ENCODE measurements around the gene WDPCP. TPM values are rescaled to one million over a fixed set of nuclear protein-coding genes. Genes with fewer than 3 reads are reported as not detected.
"Not testable (repeated sequence)": the region's sequence is repeated elsewhere in the genome, so short reads cannot be mapped to it uniquely, and the experiment has no call there.

The WDPCP gene
- total and polyA plus RNA-seq, 10 donors: 2.1 to 20.0 (median 13.3) TPM

- no peak for DNase-seq
- H3K36me3 ChIP-seq: no peaks in the 10 kb centered on the region
- intact Hi-C loops (cut with DNase I; ENCODE audit: low total_unique reads): no loop called here
- H3K27me3 ChIP-seq (replicated peaks in 1 of 7): no peaks in the 10 kb centered on the region
- H3K4me3 ChIP-seq: no peak overlapping the region
- 83 to 100% (median 95%) methylated on average over 2 of the region's 2 CpGs for WGBS, 5 donors
- TF ChIP-seq POLR2A (IDR thresholded peaks at IDR 0.05): no peak
- no peak for TF ChIP-seq CTCF (IDR thresholded peaks at IDR 0.05 in 8 of 11, conservative IDR thresholded peaks at IDR 0.05 in 3 of 11)
- no peak for TF ChIP-seq POLR2AphosphoS5 (IDR thresholded peaks at IDR 0.05)
- H3K9me3 ChIP-seq: peaks cover 0 to 45% (median 34%) of the 10 kb centered on the region in 8 donors
- H3K27ac ChIP-seq: no peak overlapping the region
- no peaks in the 10 kb centered on the region for H3K4me1 ChIP-seq
Observed at GRCh38 chr2:63572001-63572400, 16.3 kb downstream of the WDPCP start.

- DNase-seq: no peak
- TF ChIP-seq POLR2AphosphoS5 (IDR thresholded peaks at IDR 0.05) (no peak), CTCF (IDR thresholded peaks at IDR 0.05 in 8 of 11, conservative IDR thresholded peaks at IDR 0.05 in 3 of 11) (no peak), POLR2A (IDR thresholded peaks at IDR 0.05) (no peak)
- Histone ChIP-seq H3K4me3 (no peak overlapping the region), H3K27ac (no peak overlapping the region), H3K4me1 (no peaks in the 10 kb centered on the region), H3K9me3 (peaks cover 0 to 52% (median 39%) of the 10 kb centered on the region in 8 donors), H3K27me3 (replicated peaks in 1 of 7) (no peaks in the 10 kb centered on the region), H3K36me3 (no peaks in the 10 kb centered on the region)
- intact Hi-C loops (cut with DNase I; ENCODE audit: low total_unique reads): no loop called here
- 57 to 73% (median 68%) methylated on average over 2 of the region's 2 CpGs for WGBS, 5 donors
Observed at GRCh38 chr2:63571291-63571690, 17.0 kb downstream of the WDPCP start.

GRCh38 chr2:63569740-63570139, 18.5 kb downstream of the WDPCP start:
- no peak for DNase-seq
- intact Hi-C loops (cut with DNase I; ENCODE audit: low total_unique reads): no loop called here

GRCh38 chr2:63562751-63563150, 25.5 kb downstream of the WDPCP start:
- peaks cover 0 to 29% (median 0%) of the 10 kb centered on the region in 6 donors for H3K36me3 ChIP-seq
- no peak overlapping the region for H3K27ac ChIP-seq
- TF ChIP-seq POLR2AphosphoS5 (IDR thresholded peaks at IDR 0.05) (no peak), POLR2A (IDR thresholded peaks at IDR 0.05) (no peak), CTCF (IDR thresholded peaks at IDR 0.05 in 8 of 11, conservative IDR thresholded peaks at IDR 0.05 in 3 of 11) (no peak)
- no peak overlapping the region for H3K4me3 ChIP-seq
- H3K27me3 ChIP-seq (replicated peaks in 1 of 7): no peaks in the 10 kb centered on the region
- peaks cover 0 to 64% (median 57%) of the 10 kb centered on the region in 8 donors for H3K9me3 ChIP-seq
- DNase-seq: no peak
- H3K4me1 ChIP-seq: no peaks in the 10 kb centered on the region
- intact Hi-C loops (cut with DNase I; ENCODE audit: low total_unique reads): no loop called here

More at GRCh38 chr2:63569740-63570139, 18.5 kb downstream of the WDPCP start:
- H3K9me3 ChIP-seq: peaks cover 0 to 54% (median 41%) of the 10 kb centered on the region in 8 donors
- no peaks in the 10 kb centered on the region for H3K36me3 ChIP-seq
- H3K4me3 ChIP-seq: no peak overlapping the region
- H3K27me3 ChIP-seq (replicated peaks in 1 of 7): no peaks in the 10 kb centered on the region
- TF ChIP-seq POLR2AphosphoS5 (IDR thresholded peaks at IDR 0.05): no peak
- no peak for TF ChIP-seq POLR2A (IDR thresholded peaks at IDR 0.05)
- no peak for TF ChIP-seq CTCF (IDR thresholded peaks at IDR 0.05 in 8 of 11, conservative IDR thresholded peaks at IDR 0.05 in 3 of 11)
- no peaks in the 10 kb centered on the region for H3K4me1 ChIP-seq
- H3K27ac ChIP-seq: no peak overlapping the region

- Histone ChIP-seq H3K36me3 (peaks cover 0 to 47% (median 3%) of the 10 kb centered on the region in 6 donors), H3K9me3 (peaks cover 2 to 62% (median 58%) of the 10 kb centered on the region in 8 donors)
- H3K4me3 ChIP-seq; H3K27me3 ChIP-seq (replicated peaks in 1 of 7); intact Hi-C loops (cut with DNase I; ENCODE audit: low total_unique reads); H3K4me1 ChIP-seq; H3K27ac ChIP-seq; DNase-seq: not testable (repeated sequence)
- WGBS, 5 donors: 57 to 98% (median 60%) methylated on average over 3 of the region's 3 CpGs
Observed at GRCh38 chr2:63558922-63559321, 29.4 kb downstream of the WDPCP start.

- DNase-seq; H3K4me3 ChIP-seq; H3K27ac ChIP-seq; H3K4me1 ChIP-seq; intact Hi-C loops (cut with DNase I; ENCODE audit: low total_unique reads); H3K27me3 ChIP-seq (replicated peaks in 1 of 7): not testable (repeated sequence)
- Histone ChIP-seq H3K36me3 (peaks cover 0 to 40% (median 3%) of the 10 kb centered on the region in 6 donors), H3K9me3 (peaks cover 2 to 62% (median 58%) of the 10 kb centered on the region in 8 donors)
Observed at GRCh38 chr2:63557819-63558218, 30.5 kb downstream of the WDPCP start.

Data from spleen (tissue), 11 donors.